GM13976 (cell line): Measurements from ENCODE around the gene SPTBN2.
A peak's percentile ranks its signal among the peaks of the same experiment; 100 is the strongest.

ENCODE experiments used
- DNase-seq: peaks from one replicate; pipeline ENCODE4 v3.0.0; 2012; ENCODE audit warnings: low spot score
- in situ Hi-C: fragments of 300-500 bp; cut with MboI; formaldehyde crosslinking; loops from one replicate; pipeline ENCODE4 v1.12.0; 2022; ENCODE audit warnings: low sequenced_read_pairs, mixed read lengths, inconsistent platforms; ENCODE audit not compliant: unreplicated experiment
- TF ChIP-seq, protein P1 (sequence below): IDR thresholded peaks from 2 replicates; pipeline ENCODE4 v1.5.1; 2012; ENCODE audit warnings: borderline replicate concordance, mild to moderate bottlenecking; ENCODE audit not compliant: insufficient read depth; ENCODE audit errors: extremely low read depth, missing control alignments, control extremely low read depth

SPTBN2 gene

GRCh38 chr11:66696146-66696545 lies 32.9 kb downstream of the SPTBN2 start:
- TF ChIP-seq, protein P1, sequence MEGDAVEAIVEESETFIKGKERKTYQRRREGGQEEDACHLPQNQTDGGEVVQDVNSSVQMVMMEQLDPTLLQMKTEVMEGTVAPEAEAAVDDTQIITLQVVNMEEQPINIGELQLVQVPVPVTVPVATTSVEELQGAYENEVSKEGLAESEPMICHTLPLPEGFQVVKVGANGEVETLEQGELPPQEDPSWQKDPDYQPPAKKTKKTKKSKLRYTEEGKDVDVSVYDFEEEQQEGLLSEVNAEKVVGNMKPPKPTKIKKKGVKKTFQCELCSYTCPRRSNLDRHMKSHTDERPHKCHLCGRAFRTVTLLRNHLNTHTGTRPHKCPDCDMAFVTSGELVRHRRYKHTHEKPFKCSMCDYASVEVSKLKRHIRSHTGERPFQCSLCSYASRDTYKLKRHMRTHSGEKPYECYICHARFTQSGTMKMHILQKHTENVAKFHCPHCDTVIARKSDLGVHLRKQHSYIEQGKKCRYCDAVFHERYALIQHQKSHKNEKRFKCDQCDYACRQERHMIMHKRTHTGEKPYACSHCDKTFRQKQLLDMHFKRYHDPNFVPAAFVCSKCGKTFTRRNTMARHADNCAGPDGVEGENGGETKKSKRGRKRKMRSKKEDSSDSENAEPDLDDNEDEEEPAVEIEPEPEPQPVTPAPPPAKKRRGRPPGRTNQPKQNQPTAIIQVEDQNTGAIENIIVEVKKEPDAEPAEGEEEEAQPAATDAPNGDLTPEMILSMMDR, result no peak
- DNase-seq, result no peak
- in situ Hi-C loops, result no loop called here

- in situ Hi-C loops, result loop anchor here (5.0 kb wide), 1 partner anchor 138 kb away; no protein-coding TSS in a partner anchor
- TF ChIP-seq, protein P1, result peak; percentile 82
Observed at GRCh38 chr11:66694732-66695207, 34.2 kb downstream of the SPTBN2 start.

GRCh38 chr11:66694056-66694410 lies 35.0 kb downstream of the SPTBN2 start:
- no peak for DNase-seq
- TF ChIP-seq, protein P1, result no peak
- in situ Hi-C loops, result loop anchor here (5.0 kb wide), 1 partner anchor 138 kb away; no protein-coding TSS in a partner anchor

More at GRCh38 chr11:66694732-66695207, 34.2 kb downstream of the SPTBN2 start:
- DNase-seq, result peak; percentile 91

- in situ Hi-C loops, result loop anchor here (5.0 kb wide), 1 partner anchor 139 kb away; no protein-coding TSS in a partner anchor
Observed at GRCh38 chr11:66693356-66694055, 35.5 kb downstream of the SPTBN2 start.

DNA sequence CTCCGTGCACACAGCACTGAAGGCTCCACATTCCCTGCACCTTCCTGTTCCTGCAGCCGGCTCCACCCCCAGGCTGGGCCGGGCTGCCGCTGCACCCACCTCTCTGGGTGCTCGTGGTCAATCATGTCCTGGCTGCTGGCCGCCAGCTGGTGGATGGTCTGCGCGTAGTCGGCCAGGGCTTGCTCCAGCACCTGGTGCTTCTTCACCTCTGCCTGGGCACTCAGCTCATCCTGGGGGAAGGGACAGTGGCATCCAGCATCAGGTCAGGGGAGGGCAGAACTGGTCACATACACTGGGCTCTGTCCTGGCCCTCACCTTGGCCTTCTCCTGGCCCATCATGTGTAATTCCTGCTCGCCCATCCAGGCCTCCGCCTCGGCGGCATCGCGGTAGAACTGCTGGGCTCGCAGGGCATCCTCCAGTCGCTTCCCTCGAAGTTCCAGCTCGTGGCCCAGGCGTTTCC lies 36.1 kb downstream of the SPTBN2 start:
- no peak for DNase-seq
- TF ChIP-seq, protein P1, result no peak
- in situ Hi-C loops, result loop anchor here (5.0 kb wide), 1 partner anchor 139 kb away; no protein-coding TSS in a partner anchor

More at GRCh38 chr11:66693356-66694055, 35.5 kb downstream of the SPTBN2 start:
- TF ChIP-seq, protein P1, result no peak
- DNase-seq, result no peak

- DNase-seq, result no peak
- TF ChIP-seq, protein P1, result no peak
- in situ Hi-C loops, result loop anchor here (5.0 kb wide), 1 partner anchor 140 kb away; no protein-coding TSS in a partner anchor
Observed at GRCh38 chr11:66692446-66692845, 36.6 kb downstream of the SPTBN2 start.
